Keratinocyte (primary cell): ENCODE measurements around the gene PTRH1.

Source experiments
- EZH2 ChIP-seq: IDR thresholded peaks from one replicate; pipeline ENCODE4 v1.6.1; 2012; ENCODE audit warnings: inconsistent platforms, mild to moderate bottlenecking, low read length, moderate library complexity
- TF ChIP-seq, protein P1 (sequence below), 3 experiments: IDR thresholded peaks in 1 of 3; conservative IDR thresholded peaks in 1 of 3; optimal IDR thresholded peaks in 1 of 3; 2 replicates in 2 of 3; 3 replicates in 1 of 3; pipeline versions ENCODE3 to v1.5.1; 2011; ENCODE audit warnings: low read length in 3 of 3, mild to moderate bottlenecking in 3 of 3, moderate library complexity in 2 of 3, control low read depth in 1 of 3, inconsistent platforms in 1 of 3; ENCODE audit not compliant: insufficient read depth in 2 of 3; ENCODE audit errors: extremely low read depth in 1 of 3

- TF ChIP-seq, protein P1, sequence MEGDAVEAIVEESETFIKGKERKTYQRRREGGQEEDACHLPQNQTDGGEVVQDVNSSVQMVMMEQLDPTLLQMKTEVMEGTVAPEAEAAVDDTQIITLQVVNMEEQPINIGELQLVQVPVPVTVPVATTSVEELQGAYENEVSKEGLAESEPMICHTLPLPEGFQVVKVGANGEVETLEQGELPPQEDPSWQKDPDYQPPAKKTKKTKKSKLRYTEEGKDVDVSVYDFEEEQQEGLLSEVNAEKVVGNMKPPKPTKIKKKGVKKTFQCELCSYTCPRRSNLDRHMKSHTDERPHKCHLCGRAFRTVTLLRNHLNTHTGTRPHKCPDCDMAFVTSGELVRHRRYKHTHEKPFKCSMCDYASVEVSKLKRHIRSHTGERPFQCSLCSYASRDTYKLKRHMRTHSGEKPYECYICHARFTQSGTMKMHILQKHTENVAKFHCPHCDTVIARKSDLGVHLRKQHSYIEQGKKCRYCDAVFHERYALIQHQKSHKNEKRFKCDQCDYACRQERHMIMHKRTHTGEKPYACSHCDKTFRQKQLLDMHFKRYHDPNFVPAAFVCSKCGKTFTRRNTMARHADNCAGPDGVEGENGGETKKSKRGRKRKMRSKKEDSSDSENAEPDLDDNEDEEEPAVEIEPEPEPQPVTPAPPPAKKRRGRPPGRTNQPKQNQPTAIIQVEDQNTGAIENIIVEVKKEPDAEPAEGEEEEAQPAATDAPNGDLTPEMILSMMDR (optimal IDR thresholded peaks at IDR 0.05 in 1 of 3, IDR thresholded peaks at IDR 0.05 in 1 of 3, conservative IDR thresholded peaks at IDR 0.05 in 1 of 3; ENCODE audit: extremely low read depth in 1 of 3, insufficient read depth in 2 of 3, low read length in 3 of 3): no peak
- no peak for TF ChIP-seq EZH2
These were observed 23.4 kb downstream of the PTRH1 start for GRCh38 chr9:127692071-127692470.
